UCSD-AML1 (cell line): ENCODE measurements around the gene NUAK1.

Source experiments
- DNase-seq: peaks from one replicate; lab custom pipeline; 2025; ENCODE audit not compliant: unreplicated experiment; lab: John Stamatoyannopoulos, UW

NUAK1 gene

GRCh38 chr12:106138633-106139421, at the start of gene NUAK1:
TSS of gene NUAK1 (minus strand) at chr12:106138954. CDS start at chr12:106138653, 301 bp downstream.
- no peak for DNase-seq

- no peak for DNase-seq
These were observed 49.5 kb upstream of the NUAK1 start for GRCh38 chr12:106188256-106188655.

- DNase-seq: no peak
These were observed 49.1 kb upstream of the NUAK1 start for GRCh38 chr12:106187842-106188241.

- no peak for DNase-seq
These were observed 48.5 kb upstream of the NUAK1 start for GRCh38 chr12:106187155-106187789.

GRCh38 chr12:106183735-106184134, 45.0 kb upstream of the NUAK1 start:
- no peak for DNase-seq

- DNase-seq: no peak
These were observed 42.8 kb upstream of the NUAK1 start for GRCh38 chr12:106181401-106182114.

- no peak for DNase-seq
These were observed 40.3 kb upstream of the NUAK1 start for GRCh38 chr12:106179086-106179485.

- DNase-seq: no peak
These were observed 39.8 kb upstream of the NUAK1 start for GRCh38 chr12:106178562-106178961.

- DNase-seq: no peak
These were observed 37.8 kb upstream of the NUAK1 start for GRCh38 chr12:106176560-106176959.

- DNase-seq: no peak
These were observed 36.1 kb upstream of the NUAK1 start for GRCh38 chr12:106174876-106175275.

GRCh38 chr12:106173442-106173841, 34.7 kb upstream of the NUAK1 start:
- DNase-seq: no peak

- no peak for DNase-seq
These were observed 32.5 kb upstream of the NUAK1 start for GRCh38 chr12:106171117-106171750.

GRCh38 chr12:106170285-106170684, 31.5 kb upstream of the NUAK1 start:
- no peak for DNase-seq

GRCh38 chr12:106163712-106164111, 25.0 kb upstream of the NUAK1 start:
- DNase-seq: no peak

- no peak for DNase-seq
These were observed 22.7 kb upstream of the NUAK1 start for GRCh38 chr12:106161491-106161890.

- no peak for DNase-seq
These were observed 22.2 kb upstream of the NUAK1 start for GRCh38 chr12:106160915-106161314.

- no peak for DNase-seq
These were observed 19.0 kb upstream of the NUAK1 start for GRCh38 chr12:106157802-106158201.

GRCh38 chr12:106154751-106155273, 16.1 kb upstream of the NUAK1 start:
- DNase-seq: no peak

- no peak for DNase-seq
These were observed 13.6 kb upstream of the NUAK1 start for GRCh38 chr12:106152334-106152733.

- DNase-seq: no peak
These were observed 11.8 kb upstream of the NUAK1 start for GRCh38 chr12:106150555-106150954.

GRCh38 chr12:106149096-106149784, 10.5 kb upstream of the NUAK1 start:
- no peak for DNase-seq
